WERI-Rb-1 (cell line): Measurements from ENCODE around the gene TOM1L1.
A peak's percentile ranks its signal among the peaks of the same experiment; 100 is the strongest.

Source experiments
- DNase-seq: peaks from one replicate; pipeline ENCODE4 v3.0.0-alpha.2; 2020
- H3K27ac ChIP-seq: fragments of 250-450 bp; sonication (Bioruptor Pico); 2 replicates; pipeline ENCODE4 v1.5.1; 2020; ENCODE audit warnings: mild to moderate bottlenecking, moderate library complexity
- H3K27me3 ChIP-seq: fragments of 250-450 bp; sonication (Bioruptor Pico); 2 replicates; pipeline ENCODE4 v1.5.1; 2021; ENCODE audit warnings: mild to moderate bottlenecking, low read depth, moderate library complexity; ENCODE audit not compliant: insufficient read depth, severe bottlenecking
- H3K36me3 ChIP-seq: fragments of 250-450 bp; sonication (Bioruptor Pico); 2 replicates; pipeline ENCODE4 v1.5.1; 2020; ENCODE audit warnings: mild to moderate bottlenecking, moderate library complexity
- H3K4me3 ChIP-seq: 2 replicates; pipeline ENCODE4 v1.5.1; 2011; ENCODE audit warnings: low read depth, mild to moderate bottlenecking, control low read depth, low read length
- H3K9me3 ChIP-seq: fragments of 250-450 bp; sonication (Bioruptor Pico); 2 replicates; pipeline ENCODE4 v1.5.1; 2021; ENCODE audit warnings: mild to moderate bottlenecking, moderate library complexity; ENCODE audit not compliant: severe bottlenecking
- TF ChIP-seq, protein P1 (sequence below): IDR thresholded peaks from 2 replicates; pipeline ENCODE4 v1.5.1; 2011; ENCODE audit warnings: low read depth, mild to moderate bottlenecking, control low read depth, inconsistent platforms, low read length

The TOM1L1 gene

GRCh38 chr17:54888981-54889380 lies 11.7 kb upstream of the TOM1L1 start:
- TF ChIP-seq, protein P1, sequence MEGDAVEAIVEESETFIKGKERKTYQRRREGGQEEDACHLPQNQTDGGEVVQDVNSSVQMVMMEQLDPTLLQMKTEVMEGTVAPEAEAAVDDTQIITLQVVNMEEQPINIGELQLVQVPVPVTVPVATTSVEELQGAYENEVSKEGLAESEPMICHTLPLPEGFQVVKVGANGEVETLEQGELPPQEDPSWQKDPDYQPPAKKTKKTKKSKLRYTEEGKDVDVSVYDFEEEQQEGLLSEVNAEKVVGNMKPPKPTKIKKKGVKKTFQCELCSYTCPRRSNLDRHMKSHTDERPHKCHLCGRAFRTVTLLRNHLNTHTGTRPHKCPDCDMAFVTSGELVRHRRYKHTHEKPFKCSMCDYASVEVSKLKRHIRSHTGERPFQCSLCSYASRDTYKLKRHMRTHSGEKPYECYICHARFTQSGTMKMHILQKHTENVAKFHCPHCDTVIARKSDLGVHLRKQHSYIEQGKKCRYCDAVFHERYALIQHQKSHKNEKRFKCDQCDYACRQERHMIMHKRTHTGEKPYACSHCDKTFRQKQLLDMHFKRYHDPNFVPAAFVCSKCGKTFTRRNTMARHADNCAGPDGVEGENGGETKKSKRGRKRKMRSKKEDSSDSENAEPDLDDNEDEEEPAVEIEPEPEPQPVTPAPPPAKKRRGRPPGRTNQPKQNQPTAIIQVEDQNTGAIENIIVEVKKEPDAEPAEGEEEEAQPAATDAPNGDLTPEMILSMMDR, result no peak
- Histone ChIP-seq H3K9me3 (no peaks in the 10 kb centered on the region), H3K27me3 (no peaks in the 10 kb centered on the region), H3K4me3 (no peak overlapping the region), H3K36me3 (no peaks in the 10 kb centered on the region), H3K27ac (no peak overlapping the region)
- DNase-seq, result no peak

- DNase-seq, result peak; percentile 35
- Histone ChIP-seq H3K9me3 (no peaks in the 10 kb centered on the region), H3K27me3 (no peaks in the 10 kb centered on the region), H3K4me3 (no peak overlapping the region), H3K36me3 (no peaks in the 10 kb centered on the region), H3K27ac (no peak overlapping the region)
- TF ChIP-seq, protein P1, result peak; percentile 25; the same call in 1 of the 2 replicates
These were observed 9.4 kb upstream of the TOM1L1 start for GRCh38 chr17:54891176-54891821.

DNA sequence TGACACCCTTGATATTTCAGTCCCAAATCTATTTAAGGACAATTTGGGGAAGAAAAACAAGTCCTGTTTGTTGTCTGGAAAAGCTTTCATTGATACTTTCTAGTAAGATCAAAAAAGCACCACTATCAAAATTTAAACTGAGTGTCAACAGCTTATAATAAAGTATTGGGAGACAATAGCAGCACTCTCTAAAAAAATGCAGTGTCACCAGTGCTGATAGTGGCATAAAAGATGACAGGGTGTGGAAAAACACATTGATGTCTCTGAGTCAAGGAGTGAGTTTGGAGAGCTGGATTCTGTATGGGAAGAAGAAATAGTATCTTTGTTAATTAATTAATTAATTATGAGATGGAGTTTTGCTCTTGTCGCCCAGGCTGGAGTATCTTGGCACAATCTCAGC lies 8.3 kb upstream of the TOM1L1 start:
- H3K36me3 ChIP-seq, result no peaks in the 10 kb centered on the region
- H3K27ac ChIP-seq, result no peak overlapping the region
- no peaks in the 10 kb centered on the region for H3K9me3 ChIP-seq
- no peak for DNase-seq
- no peaks in the 10 kb centered on the region for H3K27me3 ChIP-seq
- TF ChIP-seq, protein P1, result no peak
- no peak overlapping the region for H3K4me3 ChIP-seq

- Histone ChIP-seq H3K27ac (no peak overlapping the region), H3K27me3 (no peaks in the 10 kb centered on the region), H3K9me3 (no peaks in the 10 kb centered on the region), H3K36me3 (no peaks in the 10 kb centered on the region), H3K4me3 (no peak overlapping the region)
- TF ChIP-seq, protein P1, result no peak
- no peak for DNase-seq
These were observed 2.1 kb upstream of the TOM1L1 start for GRCh38 chr17:54898576-54898975.

- Histone ChIP-seq H3K36me3 (no peaks in the 10 kb centered on the region), H3K4me3 (no peak overlapping the region), H3K9me3 (no peaks in the 10 kb centered on the region), H3K27me3 (no peaks in the 10 kb centered on the region), H3K27ac (no peak overlapping the region)
- DNase-seq, result no peak
- TF ChIP-seq, protein P1, result no peak
These were observed 1.5 kb upstream of the TOM1L1 start for GRCh38 chr17:54899201-54899600.
